ENCODE results near the gene PSORS1C2. TPM values are rescaled to one million over a fixed set of nuclear protein-coding genes. Genes with fewer than 3 reads are reported as not detected.

Gene PSORS1C2
- total RNA-seq, 1 experiment from 2014 or later = 0.33 TPM

GRCh38 chr6:31161216-31162126 is 22.6 kb upstream of the PSORS1C2 start:
- H3K4ac ChIP-seq (ENCODE audit: low read depth, low read length) = no peak overlapping the region
- H3K18ac ChIP-seq (ENCODE audit: insufficient read length, low read depth, low read length) = no peak overlapping the region
- H2AK5ac ChIP-seq (ENCODE audit: insufficient read length, low read length) = no peak overlapping the region
- H3K9me3 Mint-ChIP-seq = no peaks in the 10 kb centered on the region
- peaks cover 14% of the 10 kb centered on the region for H3K23me2 ChIP-seq (ENCODE audit: insufficient read length, low read depth, low read length, poor library complexity, severe bottlenecking)
- H3K56ac ChIP-seq (ENCODE audit: insufficient read length, low read depth, low read length) = no peak overlapping the region
- peaks cover 2% of the 10 kb centered on the region; the same call in 1 of the 2 replicates for H3K79me2 ChIP-seq (ENCODE audit: insufficient read depth, low read length)
- H3K9me3 ChIP-seq (ENCODE audit: control insufficient read depth, low read depth, low read length) = no peaks in the 10 kb centered on the region
- no peaks in the 10 kb centered on the region for H4K20me1 ChIP-seq (ENCODE audit: control insufficient read depth, insufficient read depth, insufficient read length)
- no peak overlapping the region for H2AFZ ChIP-seq (ENCODE audit: low read length)
- H3K9ac ChIP-seq (ENCODE audit: extremely low read depth, insufficient read length, low read length) = no peak overlapping the region
- H4K5ac ChIP-seq (ENCODE audit: insufficient read length, low read depth, low read length) = no peak overlapping the region
- no peak overlapping the region for H2BK20ac ChIP-seq (ENCODE audit: low read depth, low read length, poor library complexity, severe bottlenecking)
- H3K27ac ChIP-seq (ENCODE audit: insufficient read length, low read depth, low read length) = no peak overlapping the region
- no peak overlapping the region for H2BK120ac ChIP-seq (ENCODE audit: low read depth, low read length, poor library complexity, severe bottlenecking)
- TF ChIP-seq CTCF (conservative IDR thresholded peaks at IDR 0.05) = no peak
- no peak for DNase-seq
- no CpG with 5 or more reads among the region's 19 CpGs for WGBS (ENCODE audit: extremely low coverage, insufficient read length, low lambda C conversion rate)
- peaks cover 13% of the 10 kb centered on the region; the same call in 1 of the 2 replicates for H3K4me1 ChIP-seq (ENCODE audit: insufficient read depth, low read length)
- H3K79me1 ChIP-seq (ENCODE audit: insufficient read depth, low read depth, low read length, poor library complexity, severe bottlenecking) = no peaks in the 10 kb centered on the region
- H2BK15ac ChIP-seq (ENCODE audit: low read depth, low read length) = no peak overlapping the region
- peaks cover 2% of the 10 kb centered on the region; the same call in 1 of the 2 replicates for H3K27me3 Mint-ChIP-seq (ENCODE audit: low read depth)
- no peak overlapping the region for H4K91ac ChIP-seq (ENCODE audit: insufficient read length, low read depth, low read length)
- H3K27me3 ChIP-seq (ENCODE audit: insufficient read depth, low read length) = no peaks in the 10 kb centered on the region
- H3K14ac ChIP-seq (ENCODE audit: insufficient read depth, low read length) = no peak overlapping the region
- H2BK5ac ChIP-seq (ENCODE audit: insufficient read length, low read length) = no peak overlapping the region
- H3K23ac ChIP-seq (ENCODE audit: insufficient read length, low read depth, low read length) = no peak overlapping the region
- H3K4me1 Mint-ChIP-seq = peaks cover 53 to 64% of the 10 kb centered on the region in 2 experiments
- no peak overlapping the region for H3K4me3 Mint-ChIP-seq
- no peak overlapping the region for H3K4me2 ChIP-seq (ENCODE audit: insufficient read depth, insufficient read length, low read length)
- peak overlapping the region in 2 of 3 experiments; percentile 36 to 88; a peak in 3 of 7 replicates for H3K27ac Mint-ChIP-seq
- no peak overlapping the region for H2BK12ac ChIP-seq (ENCODE audit: insufficient read length, low read depth, low read length)
- no peak overlapping the region for H4K8ac ChIP-seq (replicated peaks; ENCODE audit: insufficient read length, low read depth, low read length)
- no peak overlapping the region for H3T11ph ChIP-seq (ENCODE audit: low read length)
- peaks cover 31 to 58% (median 57%) of the 10 kb centered on the region in 3 experiments; a peak in 6 of 7 replicates for H3K36me3 Mint-ChIP-seq (ENCODE audit: insufficient read depth in 1 of 3, low read depth in 3 of 3)
